Stimulated activated CD4-positive, alpha-beta T cell treated with anti-CD3 and anti-CD28 coated beads, Interleukin-12 subunit alpha, Interleukin-12 subunit beta, amount 100 ng/mL, for 4 hours (primary cell): ENCODE results near the gene UCKL1.
A peak's percentile ranks its signal among the peaks of the same experiment; 100 is the strongest.
"Not testable (repeated sequence)": the region's sequence is repeated elsewhere in the genome, so short reads cannot be mapped to it uniquely, and the experiment has no call there.

Experiments
- DNase-seq: peaks from one replicate; pipeline ENCODE4 v3.0.0-alpha.2; 2020

UCKL1 gene

DNA sequence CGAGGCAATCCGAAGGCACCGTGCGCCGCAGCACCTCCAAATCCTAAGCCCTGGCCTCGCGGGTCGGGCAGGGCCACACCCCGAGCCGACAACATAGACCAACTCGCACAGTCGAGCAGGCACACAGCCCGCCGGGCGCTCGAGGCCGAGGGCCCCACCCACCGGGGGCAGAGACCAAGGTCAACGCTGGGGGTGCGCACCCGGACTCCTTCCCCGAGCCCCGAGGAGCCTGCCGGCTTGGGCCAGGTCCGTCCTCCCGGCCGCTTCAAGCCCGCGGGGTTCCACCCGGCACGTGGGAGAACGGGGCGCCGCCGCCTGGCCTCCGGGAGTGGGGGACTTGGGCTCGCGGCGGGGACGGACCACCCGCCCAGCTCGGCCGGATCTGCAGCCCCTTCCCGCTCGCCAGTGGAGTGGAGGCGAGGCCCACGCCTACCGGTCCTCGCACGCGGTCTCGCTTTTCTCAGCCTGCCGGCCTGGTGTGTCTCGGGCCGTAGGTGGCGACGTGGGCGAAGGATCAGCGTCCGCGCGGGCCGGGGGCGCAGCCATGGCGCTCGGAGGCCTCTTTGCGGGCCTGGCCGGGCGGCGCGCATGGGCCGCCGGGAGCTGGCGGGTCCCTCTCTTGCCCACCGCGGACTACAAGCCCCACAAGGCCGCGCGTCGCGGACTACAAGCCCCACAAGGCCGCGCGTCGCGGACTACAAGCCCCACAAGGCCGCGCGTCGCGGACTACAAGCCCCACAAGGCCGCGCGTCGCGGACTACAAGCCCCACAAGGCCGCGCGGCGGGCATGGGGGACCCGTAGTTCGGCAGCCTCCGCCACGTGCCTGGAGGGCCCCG lies at the start of gene UCKL1:
UCKL1 (minus strand) TSS at position 590 of the 837 bp plus-strand sequence; CDS start at position 546, 44 bp downstream.
- DNase-seq = peak; percentile 86

DNA sequence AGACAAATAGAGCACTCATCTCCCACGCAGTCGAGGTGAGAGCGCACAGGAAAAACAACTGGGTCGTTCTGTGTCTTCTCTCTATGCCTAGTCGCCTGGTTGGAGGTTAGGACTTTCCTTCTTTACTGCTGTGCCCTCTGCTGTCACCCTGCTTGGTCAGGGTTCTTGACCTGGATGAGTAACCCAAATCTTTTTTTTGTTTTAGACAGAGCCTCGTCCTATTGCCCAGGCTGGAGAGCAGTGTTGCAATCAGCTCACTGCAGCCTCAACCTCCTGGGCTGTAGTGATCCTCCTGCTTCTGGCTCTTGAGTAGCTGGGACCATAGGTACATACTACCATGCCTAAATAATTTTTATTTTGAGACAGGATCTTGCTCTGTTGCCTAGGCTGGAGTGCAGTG lies 49.2 kb upstream of the UCKL1 start:
- DNase-seq = no peak

DNA sequence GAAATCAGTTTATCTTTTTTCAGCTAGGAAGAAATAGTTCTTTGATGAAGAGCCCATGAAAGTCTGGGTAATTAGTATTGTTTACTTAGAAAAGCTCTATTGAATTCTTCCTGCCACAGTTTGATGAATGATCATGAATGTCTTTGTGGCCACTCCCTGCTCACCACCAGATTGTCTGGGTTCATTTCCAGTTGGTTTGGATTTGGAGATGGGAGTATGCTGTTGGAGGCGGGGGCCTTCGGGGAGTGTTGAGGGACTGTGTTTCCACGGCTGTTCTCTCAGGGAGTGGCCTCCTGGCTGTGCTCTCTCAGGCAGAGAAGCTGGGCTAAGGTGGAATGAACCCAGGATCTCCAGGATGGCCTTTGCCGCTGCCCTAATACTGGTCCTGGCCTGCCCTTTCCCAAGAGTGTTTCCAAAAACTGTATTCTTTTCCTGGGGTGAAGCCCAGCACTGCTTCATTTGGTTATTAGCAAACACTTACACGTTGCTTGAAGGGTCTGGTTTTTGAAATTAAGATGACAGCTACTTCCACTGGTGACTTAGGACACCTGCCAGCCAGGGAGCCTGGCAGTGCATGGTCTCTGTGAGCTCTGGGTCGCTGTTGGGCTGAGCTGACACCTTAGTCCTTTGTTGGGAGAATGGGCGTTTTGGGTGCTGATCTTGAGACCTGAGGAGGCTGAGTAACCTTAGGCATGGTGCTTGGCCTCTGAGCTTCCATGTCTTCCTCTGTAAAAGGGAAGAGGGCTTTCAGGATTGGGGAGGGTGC lies 47.9 kb upstream of the UCKL1 start:
- DNase-seq = no peak

DNA sequence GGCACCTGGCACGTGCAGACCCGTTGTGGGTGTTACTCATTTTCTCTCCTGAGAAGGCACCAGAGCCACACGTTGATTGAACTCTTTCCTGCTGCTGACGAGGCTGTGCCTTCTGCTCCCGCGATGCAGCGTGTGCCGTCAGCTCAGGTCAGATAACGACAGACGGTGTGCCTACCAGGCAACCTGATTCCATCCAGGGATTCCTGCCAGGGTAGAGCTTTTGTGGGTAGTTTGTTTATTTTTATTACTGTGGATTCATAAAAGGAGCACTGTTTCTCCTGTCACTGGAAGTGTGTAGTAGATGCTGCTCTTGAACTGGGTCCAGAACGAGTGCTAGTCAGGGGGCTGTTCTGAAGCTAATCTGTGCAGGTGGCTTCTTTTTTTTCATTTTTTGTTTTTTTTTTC lies 45.4 kb upstream of the UCKL1 start:
- no peak for DNase-seq

DNA sequence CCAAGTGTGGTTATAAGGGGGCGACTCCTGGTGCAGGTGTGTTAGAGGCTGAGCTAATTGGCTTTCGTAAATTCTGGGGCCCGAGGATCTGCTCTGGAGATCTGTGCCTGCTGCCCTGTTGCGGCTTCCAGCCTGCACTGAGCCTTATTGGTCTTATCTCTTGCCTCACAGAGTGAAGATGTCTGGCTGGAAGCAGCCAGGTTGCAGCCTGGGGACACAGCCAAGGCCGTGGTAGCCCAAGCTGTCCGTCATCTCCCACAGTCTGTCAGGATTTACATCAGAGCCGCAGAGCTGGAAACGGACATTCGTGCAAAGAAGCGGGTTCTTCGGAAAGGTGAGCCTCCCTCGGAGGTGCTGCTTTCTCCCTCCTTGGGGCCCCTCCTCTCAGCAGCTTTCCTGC lies 44.7 kb upstream of the UCKL1 start:
- DNase-seq = no peak

DNA sequence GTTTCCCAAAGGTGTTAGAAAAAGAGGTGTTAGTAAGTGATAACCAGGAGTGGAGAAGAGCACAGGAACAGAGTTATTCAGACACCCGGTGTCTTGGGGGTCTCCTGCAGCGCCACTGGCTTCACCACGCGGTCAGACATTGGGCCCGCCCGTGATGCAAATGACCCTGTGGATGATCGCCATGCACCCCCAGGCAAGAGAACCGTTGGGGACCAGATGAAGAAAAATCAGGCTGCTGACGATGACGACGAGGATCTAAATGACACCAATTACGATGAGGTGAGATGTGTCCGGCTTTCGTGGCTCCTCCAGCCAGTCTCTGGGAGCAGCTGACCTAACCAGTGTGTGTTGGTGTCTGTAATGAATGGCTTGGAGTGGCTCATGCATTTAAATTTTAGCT lies 26.7 kb upstream of the UCKL1 start:
- DNase-seq = no peak

DNA sequence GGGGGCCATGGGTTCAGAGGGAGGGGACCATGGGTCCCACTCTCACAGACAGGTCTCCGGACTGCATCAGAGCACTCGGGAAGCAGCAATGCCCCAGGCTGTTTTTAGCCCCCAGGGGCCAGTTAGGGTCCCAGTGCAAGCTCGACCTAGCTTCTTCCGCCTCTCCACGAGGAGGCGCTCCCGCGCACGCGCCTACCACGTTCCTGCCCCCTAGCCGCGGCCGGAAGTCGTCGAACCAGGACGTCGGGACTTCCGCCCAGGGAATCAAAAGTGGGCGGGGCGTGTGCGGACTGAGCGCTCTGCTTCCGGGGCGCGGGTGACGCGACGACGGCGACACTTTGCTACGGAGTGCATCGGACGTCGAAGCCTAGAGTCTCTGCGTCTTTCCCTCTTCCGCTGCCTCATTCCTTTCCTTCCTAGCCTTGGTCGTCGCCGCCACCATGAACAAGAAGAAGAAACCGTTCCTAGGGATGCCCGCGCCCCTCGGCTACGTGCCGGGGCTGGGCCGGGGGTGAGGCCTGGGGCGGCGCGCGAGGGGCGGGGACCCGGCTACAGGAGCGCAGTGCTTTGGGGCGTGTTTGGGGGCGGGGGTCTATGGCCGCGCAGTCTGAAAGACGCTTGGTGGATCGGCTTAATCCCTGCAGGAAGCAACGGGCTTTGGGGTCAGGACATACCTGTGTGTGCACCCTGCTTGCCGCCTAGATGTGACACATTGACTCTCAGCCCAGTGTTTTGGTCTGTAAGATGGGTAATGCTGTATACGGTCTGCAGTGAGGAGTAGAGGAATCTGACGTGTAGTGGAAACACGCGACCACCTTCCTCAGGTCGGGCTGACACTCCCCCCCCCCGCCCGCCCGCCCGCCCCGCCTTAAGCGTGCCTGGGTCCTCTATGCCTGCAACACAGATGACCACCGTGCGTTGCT lies 24.9 kb upstream of the UCKL1 start, which contains the start of gene PRPF6:
PRPF6 (plus strand) TSS at position 327 of the 923 bp plus-strand sequence; CDS start at position 441, 114 bp downstream.
- DNase-seq = peak; percentile 95

DNA sequence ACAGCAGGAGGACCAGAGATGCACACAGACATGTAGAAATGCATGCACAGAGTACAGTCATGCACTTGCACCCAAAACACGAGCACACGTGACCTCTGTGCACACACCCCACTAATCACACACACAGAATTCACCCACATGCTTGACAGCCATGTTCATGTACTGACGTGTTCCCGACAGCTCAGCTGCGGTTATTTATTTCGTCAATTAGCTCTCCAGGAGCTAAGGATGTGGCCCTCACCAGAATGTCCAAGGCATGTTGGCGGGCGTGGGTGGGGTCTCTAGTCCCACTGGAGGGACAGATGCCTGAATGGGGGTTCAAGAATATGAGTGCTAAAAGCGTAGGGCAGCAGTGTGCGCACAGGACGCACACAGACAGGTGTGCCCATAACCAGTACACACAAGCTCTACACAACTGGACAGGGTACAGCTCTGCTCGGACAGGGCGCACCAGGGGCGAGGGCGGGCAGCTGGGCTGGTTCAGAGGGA lies 24.1 kb upstream of the UCKL1 start:
- DNase-seq = no peak

DNA sequence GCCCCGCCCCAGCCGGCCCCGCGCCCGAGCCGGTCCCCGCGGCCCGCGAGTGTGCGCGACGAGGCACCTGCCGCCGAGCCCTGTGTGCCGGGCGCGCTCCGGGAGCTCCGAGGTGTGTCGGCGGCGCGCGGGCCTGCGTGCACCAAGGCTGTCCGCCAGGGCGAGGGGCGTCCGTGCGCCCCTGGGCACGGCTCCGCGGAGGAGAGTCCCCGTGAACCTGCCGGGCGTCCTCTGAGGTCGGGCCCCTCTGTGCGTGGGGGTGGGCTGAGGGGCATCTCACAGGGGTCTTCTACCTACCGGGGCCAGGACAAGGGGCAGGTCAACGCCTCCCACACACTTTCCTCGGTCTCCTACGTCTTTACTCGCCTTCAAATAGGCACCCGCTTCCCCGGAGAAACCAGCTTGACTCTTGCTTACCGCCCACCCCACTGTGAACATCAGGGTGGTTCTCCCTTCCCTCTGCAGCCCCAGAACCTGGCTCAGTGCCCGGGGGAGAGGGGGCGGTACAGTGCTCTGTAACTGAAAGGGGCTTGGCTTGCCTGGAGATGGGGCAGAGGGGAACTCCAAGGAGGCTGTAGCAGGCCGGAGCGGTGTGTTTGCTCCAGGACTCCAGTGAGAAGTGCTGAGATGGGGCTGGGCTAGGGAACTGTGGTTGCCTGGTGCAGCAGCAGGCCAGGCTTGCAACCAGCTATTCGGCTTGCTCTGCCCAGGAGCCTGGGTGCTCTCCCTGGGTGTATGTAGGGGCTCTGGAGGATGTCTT lies 23.5 kb upstream of the UCKL1 start, which contains the start of gene SAMD10:
SAMD10 (minus strand) TSS at position 86 of the 760 bp plus-strand sequence. CDS start 175 bp downstream, outside the sequence.
- DNase-seq = peak; percentile 89

DNA sequence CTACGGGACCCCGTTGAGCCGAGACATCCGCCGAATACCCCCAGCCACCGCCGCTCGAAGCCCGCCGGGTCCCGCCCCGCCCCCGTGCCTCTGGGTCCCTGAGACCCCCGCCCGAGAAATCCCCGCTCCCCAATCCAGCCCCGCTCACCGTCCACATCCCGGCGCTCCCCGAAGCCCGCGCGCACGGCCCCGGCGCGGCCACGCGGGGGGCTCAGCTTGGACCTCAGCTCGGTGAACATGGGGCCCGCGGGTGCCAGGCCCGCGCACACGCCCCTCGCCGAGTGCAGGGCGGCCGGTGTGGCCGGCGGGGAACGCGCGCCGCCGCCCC lies 23.0 kb upstream of the UCKL1 start:
- no peak for DNase-seq

DNA sequence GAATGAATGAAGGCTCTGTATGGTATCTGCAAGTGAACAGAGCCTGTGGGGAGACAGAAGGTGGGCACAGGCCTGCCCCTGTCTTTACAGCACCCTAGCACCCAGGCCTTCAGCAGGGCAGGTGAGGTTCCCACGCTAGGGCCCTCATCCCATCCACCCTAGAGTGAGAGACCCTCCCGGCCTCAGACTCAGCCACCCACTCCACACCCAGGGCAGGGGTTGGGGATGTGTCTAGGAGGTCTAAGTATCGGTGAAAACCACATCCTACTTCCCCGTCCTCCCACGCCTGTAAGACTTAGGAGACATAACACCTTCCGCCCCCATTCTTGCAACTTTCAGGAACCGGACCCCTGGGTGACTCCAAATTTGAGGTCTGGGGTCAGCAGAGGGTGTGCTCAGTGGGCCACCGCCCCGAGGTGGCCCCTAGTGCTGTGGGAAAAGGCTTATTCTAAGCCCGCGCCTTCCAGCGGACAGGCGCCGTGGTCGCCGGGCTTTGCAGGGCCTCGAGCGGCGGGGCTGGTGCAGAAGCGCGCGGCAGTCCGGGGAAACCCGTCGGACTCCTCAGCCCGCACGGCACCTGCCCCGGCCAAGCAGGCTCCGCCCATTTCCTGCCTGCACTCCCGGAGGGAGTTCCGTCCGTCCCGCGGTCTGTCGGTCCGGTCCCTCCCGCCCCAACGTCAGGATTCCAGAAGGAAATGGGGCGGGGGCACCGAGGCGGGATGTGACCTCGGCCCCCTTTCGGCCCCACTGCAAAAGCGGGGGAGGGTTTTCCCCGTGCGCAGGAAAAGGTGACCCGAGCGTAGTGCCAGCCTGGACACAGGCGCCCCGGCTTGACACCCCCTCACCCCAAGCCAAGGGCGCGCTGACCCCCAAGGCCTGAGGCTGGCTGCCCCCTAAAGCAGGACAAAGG lies 22.4 kb upstream of the UCKL1 start:
- peak; percentile 62 for DNase-seq

DNA sequence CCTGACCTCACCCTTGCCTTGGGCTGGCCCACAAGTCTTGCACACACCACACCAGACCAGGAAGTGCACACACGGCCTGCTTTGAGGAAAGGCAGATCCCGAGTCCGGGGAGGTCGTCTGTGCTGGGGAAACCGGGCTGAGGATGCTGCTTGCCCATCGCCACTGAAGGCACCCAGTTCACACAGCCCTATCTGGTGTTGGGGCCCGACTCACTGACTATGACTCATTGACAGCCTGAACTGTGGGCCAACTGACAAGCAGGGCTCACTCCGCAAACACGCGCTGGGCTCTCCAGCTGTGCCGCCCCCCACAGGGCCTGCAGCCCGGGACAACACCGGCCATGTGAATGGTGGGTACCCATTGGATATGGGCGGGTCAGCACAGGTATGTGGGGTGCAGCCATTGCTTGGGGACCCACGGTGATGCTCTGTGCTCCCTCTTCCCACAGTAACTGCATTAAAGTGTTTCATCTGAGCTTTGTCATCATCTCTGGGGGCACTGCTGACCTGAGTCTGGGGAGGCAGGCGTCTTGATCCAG lies 21.6 kb upstream of the UCKL1 start:
- peak; percentile 54 for DNase-seq

DNA sequence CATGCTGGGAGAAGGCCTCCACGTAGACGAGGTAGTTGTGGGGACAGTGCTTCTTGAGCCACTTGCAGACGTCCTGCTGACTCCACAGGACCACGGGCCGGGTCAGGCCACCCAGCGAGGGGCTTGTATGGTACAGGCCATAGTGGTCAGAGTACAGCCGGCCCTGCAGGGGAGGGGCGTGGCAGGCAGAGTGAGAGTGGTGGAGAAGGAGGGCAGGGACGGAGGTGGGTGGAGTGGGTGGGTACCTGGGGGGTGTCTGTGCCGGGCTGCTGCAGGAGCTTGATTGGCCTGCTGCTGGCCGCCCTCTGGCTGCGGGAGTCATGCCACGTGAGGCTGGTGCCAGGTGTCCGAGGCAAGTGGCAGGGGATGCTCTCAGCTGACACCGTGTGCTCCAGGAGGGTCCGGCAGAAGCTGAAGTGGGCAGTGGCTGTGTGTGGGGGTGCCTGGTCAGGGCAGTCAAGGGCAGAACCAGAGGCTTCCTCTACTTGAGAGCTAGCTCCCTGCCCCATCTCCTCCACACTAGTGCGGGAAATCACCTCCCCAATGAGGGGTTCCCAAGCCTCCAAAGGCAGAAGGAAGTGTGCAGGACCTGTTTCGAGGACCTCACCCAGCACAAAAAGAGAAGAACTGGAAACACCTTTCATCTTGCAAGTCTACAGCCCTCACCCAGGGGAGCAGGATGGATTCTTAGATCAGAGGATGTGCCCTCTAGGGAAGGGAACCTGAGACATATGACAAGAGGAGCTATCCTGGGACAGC lies 20.9 kb upstream of the UCKL1 start:
- no peak for DNase-seq

DNA sequence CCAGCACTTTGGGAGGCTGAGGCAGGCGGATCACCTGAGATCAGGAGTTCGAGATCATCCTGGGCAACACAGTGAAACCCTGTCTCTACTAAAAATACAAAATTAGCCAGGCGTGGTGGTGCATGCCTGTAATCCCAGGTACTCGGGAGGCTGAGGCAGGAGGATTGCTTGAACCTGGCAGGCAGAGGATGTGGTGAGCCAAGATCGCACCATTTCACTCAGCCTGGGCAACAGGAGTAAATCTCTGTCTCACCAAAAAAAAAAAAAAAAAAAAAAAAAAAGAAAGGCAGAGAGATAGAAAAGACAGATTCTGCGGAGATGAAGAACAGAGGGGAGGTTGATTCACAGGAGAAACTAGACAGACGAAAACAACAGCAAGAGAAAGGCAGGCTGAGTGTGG lies 20.3 kb upstream of the UCKL1 start:
- not testable (repeated sequence) for DNase-seq

DNA sequence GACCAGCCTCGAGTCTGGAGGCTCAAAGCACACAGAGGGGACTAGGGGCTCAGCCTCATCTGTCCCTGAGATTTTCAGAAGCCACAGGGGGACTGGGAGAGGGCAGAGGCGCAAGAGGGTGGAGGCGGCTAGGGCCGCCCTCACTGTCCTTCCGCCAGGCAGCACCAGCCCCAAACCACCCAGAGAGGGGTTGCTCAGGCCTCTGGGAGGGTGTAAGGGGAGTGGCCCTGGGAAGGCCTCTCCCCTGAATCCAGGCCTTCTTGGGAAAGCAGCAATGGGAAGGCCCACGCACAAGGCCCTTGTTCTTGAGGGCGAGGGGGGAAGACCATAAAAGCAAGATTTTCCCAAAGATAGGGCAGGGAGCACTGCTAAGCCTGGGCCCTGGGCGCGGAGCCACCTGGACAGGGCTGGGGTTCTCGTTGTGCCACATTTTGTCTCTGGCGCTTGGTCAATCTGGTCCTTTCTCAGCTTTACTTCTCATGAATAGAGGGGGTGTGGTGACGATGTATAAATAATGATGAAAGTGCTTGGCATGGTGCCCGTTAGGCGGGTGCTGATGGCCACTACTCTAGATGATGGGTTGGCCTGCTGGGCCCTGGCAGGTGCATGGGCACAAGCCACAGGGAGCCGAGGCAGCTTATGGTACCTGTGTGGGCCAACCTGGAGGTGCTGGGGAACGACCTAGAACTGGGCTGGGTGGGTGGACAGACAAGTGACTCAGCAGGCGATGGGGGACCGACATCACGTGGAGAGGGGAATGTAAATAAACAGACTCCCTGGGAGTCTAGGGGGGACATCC lies 18.4 kb upstream of the UCKL1 start:
- no peak for DNase-seq

DNA sequence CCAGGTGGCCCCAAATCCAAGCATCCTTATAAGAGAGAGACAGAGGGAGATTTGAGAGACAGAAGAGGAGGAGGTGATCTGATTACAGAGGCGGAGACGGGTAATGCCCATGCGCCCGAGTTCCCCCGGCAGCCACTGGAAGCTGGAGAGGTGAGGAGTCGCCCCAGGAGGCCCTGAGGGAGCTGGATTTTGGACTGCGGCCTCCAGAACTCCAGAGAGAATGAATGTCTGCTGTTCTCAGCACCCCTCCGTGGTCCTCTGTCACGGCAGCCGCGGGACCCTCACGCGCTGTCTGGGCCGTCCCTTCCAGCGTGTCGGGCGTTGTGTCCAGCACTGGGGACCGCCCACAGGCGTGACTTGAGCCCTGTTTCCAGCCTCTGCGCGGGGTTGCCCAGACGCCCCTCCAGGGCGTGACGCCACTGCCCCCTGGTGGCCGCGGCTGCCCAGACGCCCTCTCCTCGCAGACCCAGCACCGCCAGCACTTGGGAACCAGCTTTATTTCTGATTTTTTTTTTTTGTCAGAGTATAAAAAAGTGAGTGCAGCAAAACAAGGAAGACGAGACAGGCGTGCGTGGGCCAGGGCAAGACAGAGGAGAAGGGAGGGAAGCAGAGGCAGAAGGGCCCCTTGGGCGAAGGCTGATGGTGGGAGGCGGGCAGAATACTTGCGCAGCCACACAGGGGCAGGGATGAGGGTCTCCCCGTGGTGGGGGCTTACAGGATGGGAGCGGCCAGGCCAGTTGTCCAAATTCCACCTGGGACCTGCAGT lies 17.6 kb upstream of the UCKL1 start:
- peak; percentile 84 for DNase-seq

DNA sequence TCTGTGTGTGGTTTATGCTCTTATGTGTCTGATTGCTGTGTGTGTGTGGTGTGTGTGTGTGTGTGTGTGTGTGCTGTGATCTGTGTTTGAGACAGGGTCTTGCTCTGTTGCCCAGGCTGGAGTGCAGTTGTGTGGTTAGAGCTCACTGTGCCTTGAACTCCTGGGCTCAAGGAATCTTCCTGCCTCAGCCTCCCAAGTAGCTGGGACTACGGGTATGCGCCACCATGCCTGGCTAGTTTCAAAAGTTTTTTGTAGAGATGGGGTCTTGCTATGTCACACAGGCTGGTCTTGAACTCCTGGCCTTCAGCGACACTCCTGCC lies 16.9 kb upstream of the UCKL1 start:
- DNase-seq = no peak
